Ramos (cell line): ENCODE measurements around the gene PRDM5.
"Not testable (repeated sequence)": the region's sequence is repeated elsewhere in the genome, so short reads cannot be mapped to it uniquely, and the experiment has no call there.

ENCODE experiments used
- in situ Hi-C: fragments of 300-500 bp; cut with MboI; formaldehyde crosslinking; loops from one replicate; pipeline ENCODE4 v1.14.3; 2022; ENCODE audit warnings: low sequenced_read_pairs; ENCODE audit not compliant: unreplicated experiment

Gene PRDM5

DNA sequence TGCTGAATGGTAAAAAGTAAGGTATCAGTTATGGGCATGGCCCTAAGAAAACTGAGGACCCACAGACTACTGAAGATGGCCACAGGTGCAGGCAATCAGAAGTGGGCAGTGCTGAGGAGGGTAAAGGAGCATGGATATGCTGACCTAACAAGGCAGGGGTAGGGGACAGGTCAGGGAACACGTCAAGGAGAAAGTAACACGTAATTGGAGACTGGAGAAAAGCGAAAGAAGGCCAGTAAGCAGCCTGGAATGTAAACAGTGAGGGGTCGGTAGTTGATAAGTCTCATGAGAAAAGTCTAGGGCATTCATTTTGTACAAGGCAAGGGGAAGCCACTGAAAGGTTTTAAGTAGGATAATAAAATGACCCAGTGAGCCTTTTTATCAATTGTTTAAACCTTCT is 153.3 kb downstream of the PRDM5 start:
- in situ Hi-C loops: loop anchor here (25.0 kb wide), 1 partner anchor 1043 kb away; the partner anchor contains the start of genes CCNA2 and EXOSC9

DNA sequence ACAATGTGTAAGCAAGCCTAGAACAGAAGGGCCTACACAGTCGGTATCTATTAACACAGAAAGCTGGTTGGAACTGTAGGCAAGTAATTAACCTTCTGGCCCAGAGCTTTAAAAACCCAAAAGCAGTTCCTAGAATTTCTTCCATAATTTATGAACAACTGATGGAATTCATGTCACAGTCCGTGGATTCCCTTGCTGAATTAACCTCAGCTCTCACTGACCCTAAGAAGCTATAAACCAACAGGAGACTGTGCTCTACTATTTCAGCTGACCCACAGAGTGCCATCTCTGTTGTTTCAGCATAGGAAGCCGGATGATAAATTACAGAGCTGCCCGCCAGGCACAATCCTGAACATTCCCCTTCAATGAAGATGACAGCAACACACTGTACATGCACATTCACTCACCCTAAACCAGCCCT is 157.3 kb downstream of the PRDM5 start:
- in situ Hi-C loops: loop anchor here (25.0 kb wide), 1 partner anchor 1047 kb away; the partner anchor contains the start of genes CCNA2 and EXOSC9

DNA sequence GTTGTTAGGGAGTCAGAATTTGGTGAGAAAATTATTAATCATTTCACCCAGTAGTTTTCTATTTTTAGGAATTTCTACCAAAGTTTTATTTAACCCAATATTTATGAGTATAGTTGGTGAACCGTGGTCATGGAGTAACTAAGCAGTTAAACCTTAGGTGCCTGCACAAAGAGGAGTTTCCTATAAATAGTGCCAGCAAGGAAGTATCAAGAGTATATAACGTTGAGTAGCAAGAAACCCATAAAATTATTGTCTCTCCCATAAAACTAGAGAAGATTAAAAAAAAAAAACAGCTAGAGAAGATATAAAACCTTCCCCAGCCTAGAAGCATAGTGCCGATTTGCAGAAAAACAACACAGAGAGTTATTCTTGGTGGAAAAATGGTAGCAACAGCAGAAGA is 158.9 kb downstream of the PRDM5 start:
- in situ Hi-C loops: loop anchor here (25.0 kb wide), 1 partner anchor 1049 kb away; the partner anchor contains the start of genes CCNA2 and EXOSC9

DNA sequence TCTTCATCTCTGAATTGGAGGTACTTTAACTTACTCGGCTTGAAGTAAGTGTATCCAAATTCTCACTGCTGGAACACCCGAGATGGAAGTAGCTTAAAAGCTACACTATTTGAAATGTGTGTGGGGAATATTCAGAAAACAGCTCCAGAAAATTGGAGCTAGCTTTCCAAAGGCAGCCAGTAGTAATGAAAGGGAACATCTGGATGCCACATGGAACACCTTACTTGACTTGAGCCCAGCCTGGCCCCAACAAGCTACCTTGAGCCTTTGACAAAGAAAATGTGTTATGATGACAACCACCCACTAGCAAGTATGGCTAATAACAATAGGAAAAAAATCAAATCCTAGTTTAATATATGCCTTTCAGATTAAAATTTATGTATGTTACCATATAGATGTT is 161.5 kb downstream of the PRDM5 start:
- in situ Hi-C loops: loop anchor here (25.0 kb wide), 1 partner anchor 1051 kb away; the partner anchor contains the start of genes CCNA2 and EXOSC9

DNA sequence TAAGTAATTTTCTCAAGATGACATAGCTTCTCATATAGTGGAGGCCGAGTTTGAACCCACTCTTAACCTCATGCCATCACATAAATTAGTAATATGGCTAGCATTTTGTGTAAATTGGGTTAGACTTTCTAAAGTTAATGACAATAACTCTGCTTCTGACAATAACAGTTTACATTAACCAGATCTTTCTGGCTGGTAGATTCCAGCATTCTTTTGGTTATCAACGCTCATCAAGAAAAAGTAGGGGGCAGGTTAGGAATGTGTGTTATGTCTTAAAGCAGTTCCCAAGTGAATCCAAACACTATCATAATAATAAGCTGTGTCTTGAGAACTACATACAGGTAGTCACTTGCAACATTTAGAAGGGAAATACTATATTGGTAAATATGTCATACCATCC is 162.5 kb downstream of the PRDM5 start:
- in situ Hi-C loops: loop anchor here (25.0 kb wide), 1 partner anchor 1052 kb away; the partner anchor contains the start of genes CCNA2 and EXOSC9

DNA sequence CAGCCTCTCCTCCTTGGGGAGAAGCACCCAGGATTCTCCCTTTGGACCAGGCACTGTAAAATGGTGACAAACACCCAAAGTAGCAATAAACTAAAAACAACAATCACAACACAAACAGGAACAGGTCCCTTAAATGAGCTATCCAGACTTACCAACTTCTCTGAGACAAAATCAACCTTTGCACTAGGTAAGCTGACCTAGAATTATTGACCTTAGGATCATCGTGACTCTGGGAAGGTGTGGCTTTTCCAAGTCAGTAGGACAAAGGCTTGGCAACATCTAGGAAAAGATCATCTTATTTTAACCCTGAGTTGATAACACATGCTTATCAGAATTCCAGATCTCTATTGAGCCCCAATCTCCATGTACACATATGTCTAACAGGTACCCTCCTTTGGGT is 166.7 kb downstream of the PRDM5 start:
- in situ Hi-C loops: loop anchor here (25.0 kb wide), 1 partner anchor 1056 kb away; the partner anchor contains the start of genes CCNA2 and EXOSC9

DNA sequence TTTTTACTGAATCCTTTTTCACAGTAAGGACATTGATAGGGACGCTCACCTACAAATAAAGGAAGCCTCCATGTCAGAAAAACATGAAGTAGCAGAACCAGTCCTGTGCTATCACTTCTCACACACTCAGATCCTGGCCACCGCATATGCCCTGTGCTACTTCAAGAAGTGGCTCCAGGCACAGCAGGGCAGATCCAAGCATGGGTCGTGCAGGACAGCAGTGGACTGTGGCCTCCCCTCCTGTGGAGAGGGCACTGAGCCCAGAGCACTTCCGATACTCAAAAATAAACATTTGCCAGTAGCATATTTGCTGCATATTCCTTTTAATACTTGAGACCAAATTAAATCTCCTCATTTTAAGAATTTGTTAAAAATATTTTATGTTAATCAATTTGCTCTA is 167.9 kb downstream of the PRDM5 start:
- in situ Hi-C loops: loop anchor here (25.0 kb wide), 1 partner anchor 1058 kb away; the partner anchor contains the start of genes CCNA2 and EXOSC9

DNA sequence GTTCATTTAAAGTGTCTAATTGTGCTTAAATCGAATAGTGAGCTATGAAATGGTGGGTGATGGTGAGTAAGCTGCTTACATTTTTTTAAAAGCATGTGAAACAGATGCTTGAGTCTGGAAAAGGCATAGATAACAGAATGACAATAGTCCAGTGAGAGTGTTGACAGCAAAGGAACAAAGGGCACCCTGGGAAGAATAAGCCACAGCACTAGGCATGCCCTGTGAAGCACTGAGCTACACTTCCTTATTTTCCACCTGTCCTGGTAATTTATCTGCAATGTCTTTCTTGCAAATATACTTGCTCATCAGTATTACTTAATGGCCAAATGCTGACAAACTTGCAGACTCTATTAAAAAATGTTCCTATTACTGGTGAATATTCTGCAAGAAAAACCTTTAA is 168.7 kb downstream of the PRDM5 start:
- in situ Hi-C loops: loop anchor here (25.0 kb wide), 1 partner anchor 1058 kb away; the partner anchor contains the start of genes CCNA2 and EXOSC9

DNA sequence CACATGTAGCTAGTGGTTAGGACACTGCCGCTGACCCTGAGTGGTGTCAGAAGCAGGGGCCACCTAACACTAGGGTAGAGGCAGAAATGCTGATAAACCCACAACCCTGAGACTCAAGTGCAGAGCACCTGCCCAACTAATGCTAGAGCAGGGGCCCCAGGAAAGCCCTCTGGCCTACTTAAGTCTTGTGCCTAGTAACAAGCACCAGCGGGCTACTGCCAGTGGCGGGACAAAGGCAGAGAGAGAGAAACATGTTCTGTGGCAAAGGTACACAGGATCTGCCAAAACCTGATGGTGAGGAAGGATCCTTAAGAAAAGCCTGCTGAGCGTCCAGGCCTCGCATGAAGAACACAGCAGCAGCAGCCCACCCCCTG is 172.4 kb downstream of the PRDM5 start:
- in situ Hi-C loops: loop anchor here (25.0 kb wide), 1 partner anchor 1062 kb away; the partner anchor contains the start of genes CCNA2 and EXOSC9

DNA sequence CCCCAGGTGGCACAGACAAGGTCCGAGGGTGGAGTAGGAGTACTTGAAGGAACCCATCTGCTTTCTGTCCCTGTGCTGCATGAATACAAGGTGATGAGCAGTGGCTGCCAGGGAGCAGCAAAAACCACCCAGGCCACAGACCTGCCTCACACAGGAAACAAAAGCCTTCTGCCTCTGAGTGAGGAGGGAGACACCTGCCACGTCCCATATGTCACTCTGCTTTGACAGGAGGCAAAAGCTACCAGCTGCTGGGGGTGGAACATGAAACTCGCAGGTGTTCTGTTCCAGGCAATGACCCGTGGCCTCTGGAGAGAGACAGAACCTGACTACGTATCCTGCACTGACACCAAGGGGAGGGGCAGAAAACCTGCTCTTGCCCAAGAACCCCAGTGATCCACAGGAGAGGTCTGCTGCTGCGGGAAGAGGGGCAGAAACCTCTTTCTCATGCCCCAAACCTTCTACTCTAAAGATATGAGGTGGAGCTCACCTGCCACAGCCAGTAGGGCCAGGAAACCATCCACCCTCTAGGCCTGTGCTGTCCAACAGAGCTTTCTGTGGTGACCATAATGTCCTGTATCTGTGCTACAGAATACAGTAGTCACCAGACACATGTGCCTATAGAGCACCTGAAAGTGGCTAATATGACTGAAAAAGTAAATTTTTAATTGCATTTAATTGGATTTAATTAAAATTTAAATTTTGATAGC is 172.9 kb downstream of the PRDM5 start:
- in situ Hi-C loops: loop anchor here (25.0 kb wide), 1 partner anchor 1063 kb away; the partner anchor contains the start of genes CCNA2 and EXOSC9

DNA sequence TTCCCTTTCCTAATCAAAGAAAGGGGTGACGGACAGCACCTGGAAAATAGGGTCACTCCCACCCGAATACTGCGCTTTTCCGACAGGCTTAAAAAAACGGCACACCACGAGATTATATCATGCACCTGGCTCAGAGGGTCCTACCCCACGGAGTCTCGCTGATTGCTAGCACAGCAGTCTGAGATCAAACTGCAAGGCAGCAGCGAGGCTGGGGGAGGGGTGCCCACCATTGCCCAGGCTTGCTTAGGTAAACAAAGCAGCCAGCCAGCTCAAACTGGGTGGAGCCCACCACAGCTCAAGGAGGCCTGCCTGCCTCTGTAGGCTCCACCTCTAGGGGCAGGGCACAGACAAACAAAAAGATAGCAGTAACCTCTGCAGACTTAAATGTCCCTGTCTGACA is 180.9 kb downstream of the PRDM5 start:
- in situ Hi-C loops: not testable (repeated sequence)

DNA sequence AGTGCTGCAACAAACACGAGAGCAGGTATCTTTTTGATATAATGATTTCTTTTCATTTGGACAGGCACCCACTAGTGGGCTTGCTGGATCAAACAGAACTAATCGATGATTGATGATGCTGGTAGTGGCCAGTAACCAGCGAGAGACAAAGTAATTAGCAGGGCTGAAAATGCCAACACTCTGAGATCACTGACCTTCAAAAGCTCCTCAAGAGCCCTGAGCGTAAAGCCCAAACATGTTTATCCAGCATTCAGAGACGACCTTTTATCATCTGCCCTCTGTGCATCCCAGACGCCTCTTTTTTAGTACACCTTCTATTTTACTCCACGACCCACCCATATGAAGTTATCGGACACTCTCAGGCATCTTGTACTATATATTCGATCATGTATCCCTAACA is 186.2 kb downstream of the PRDM5 start:
- in situ Hi-C loops: no loop called here

DNA sequence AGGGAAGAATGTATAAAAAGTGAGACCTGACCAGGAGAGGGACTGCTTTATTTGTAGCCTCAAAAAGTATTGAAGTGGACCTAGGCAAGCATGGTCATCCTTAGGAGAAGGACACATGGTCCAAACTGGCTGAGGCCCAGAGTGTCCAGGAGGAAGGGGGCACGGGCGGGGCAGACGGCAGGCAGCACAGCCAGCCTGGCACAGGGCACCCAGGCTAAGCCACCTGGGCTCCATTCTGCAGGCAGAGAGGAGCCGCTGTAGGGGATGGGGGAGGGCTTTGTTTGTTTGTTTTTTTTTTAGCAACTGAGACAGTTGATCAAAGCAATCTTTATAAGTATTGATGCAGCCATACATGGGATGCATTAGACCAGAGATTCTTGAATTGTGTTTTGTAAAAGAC is 188.6 kb downstream of the PRDM5 start:
- in situ Hi-C loops: no loop called here

DNA sequence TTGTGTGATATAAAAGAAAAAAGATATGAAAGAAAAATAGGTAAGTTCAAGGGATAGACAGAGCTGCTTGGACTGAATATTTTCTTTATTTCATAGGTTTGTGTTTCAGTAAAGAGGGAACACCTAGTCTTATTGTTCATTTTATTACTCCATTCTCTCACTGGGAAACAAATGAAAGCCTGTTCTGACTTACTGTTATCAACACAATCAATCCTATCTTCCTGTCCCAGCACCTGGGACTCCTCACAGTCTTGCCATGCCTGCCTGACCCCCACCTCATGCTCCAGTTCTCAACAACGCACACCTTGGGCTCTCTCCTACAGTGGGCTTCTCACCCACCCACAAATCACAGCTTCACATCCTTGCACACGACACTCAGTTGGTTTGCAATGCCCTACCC is 189.5 kb downstream of the PRDM5 start:
- in situ Hi-C loops: no loop called here

DNA sequence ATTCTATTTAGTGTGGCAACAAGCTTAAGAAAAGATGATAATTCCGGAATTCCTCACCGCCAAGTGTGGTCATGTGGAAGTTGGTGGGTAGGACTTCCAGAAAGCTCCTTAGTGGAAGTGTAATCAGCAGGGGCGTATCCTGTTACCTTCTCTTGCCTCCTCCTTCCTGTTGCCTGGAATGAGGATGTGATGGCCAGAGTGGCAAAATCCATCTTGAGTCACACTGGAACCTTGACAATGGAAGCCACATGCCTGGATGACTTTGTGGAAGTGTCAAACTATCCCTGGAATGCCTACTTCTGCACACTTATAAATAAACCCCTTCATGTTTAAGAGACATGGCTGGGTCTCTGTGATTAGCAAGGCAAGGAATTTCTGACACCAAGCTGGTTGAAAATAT is 191.0 kb downstream of the PRDM5 start:
- in situ Hi-C loops: no loop called here

DNA sequence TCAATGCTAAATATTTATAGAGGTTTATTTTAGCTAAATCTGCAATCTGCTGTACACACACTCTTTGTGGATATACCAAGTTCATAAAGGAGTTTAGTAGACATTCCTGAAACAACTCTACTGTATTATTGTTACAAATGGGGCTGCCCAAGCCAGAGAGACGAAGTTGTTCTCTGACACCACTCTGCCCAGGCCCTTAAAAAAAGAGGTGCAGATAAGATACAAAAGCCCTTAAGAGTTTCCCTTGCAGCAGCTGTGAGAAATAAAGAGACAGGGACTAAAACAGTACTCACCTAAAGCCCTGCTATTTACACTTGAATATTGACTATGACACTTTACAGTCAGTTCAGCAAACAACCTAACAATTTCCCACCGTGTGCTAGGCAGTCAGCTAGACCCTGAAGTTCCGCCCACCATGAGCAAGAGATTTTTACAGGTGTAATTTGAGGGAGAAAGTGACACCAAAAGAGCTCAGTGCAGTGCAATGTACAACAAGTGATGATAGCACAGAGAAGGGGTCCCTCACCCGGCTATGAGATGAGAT is 191.7 kb downstream of the PRDM5 start:
- in situ Hi-C loops: no loop called here

DNA sequence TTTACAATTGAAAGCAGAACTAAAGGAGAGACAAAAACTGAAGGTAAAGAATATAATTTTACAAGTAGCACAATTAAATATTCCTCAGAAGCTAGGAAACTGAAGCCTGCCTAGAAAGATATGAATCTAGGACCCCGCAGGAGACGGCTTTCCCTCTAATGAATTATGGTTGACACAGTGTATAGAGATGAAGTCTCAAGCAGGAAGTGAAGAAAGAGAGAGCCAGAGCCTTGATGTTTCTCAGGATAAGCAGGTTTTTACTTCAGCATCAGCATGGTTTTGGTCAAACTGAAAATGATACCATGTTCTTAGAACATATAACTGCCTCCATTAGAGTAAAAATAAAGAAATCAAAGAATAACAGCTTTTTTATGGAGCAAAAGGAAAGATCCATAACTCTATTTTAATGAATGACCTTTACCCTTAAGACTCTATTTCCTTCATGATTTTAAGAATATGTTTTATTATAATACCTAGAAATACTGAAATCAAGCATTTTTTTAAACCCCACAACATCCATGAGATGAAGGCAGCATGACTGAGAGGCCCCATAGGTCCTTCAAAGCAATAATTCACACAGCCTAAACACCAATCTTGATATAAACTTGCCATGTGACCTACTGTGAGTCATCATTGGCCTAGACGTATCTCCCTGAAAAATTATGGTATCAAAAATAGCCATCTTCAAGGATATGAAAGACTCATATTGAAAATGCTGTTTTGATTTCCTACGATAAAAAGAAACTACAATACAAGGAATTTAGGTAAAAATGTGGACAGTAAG is 193.4 kb downstream of the PRDM5 start:
- in situ Hi-C loops: no loop called here

DNA sequence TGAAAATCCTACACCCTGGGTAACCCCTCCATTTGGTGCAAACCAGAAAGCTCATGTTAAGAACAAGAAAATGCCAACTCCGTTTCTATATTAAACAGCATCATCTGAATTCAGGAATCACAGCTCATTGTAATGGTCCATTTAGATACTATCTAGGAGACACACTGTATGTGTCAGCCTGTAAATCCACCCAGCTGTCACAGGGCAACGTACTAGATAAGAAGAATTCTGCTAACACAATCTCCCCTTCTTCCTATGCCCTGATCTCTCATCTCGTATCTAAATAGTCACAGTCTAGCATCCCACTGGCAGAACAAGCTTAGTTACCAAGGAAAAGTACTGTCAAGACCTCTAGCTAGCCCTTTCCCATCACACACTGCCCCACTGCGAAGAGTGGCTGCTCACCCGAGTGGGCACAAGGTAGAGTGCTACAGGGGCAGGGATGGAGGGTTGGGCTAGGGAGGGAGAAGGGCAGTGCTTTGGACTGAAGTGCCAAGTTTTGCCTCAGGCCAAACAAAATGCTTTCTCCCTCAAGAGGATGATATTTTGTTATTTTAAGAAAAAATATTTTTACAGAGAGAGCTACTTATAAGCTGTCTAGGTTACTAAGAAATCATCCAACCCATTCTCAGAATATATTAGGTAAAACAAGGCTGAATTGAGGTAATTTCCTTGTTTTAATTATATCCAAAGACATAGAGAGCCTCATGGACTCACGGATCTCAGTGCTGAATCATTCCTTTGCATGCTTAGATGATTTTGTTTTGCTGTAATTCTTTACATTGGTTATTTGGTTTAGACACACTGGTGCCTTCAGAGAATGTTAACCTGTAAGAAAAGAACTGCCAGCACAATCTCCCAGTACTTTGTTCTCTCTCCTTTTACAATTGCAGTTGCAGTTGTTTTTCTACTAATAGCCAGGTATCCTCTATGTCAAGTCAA is 196.6 kb downstream of the PRDM5 start:
- in situ Hi-C loops: no loop called here

DNA sequence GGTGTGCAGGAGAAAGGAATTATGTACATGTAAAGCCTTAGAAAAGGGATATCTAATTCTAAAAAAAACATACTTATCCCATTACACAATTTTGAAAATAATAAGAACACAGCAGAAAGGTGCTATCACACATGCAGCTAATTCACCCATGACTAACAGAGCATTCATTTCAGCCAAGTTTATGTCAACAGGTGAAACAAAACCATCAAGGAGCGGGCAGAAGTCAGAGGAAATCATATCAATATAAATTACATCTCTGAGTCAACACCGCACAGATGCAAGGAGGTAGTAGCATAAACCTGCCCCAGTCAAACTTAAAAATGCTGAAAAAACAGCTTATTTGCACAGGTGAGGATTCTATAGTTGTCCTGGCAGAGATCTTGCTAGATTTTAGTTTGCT is 197.9 kb downstream of the PRDM5 start:
- in situ Hi-C loops: loop anchor here (25.0 kb wide), 1 partner anchor 388 kb away; no protein-coding TSS in a partner anchor
